Bronchial epithelial cell (primary cell): Measurements from ENCODE around the gene RHPN2. TPM values are rescaled to one million over a fixed set of nuclear protein-coding genes. Genes with fewer than 3 reads are reported as not detected.
"Not testable (repeated sequence)": the region's sequence is repeated elsewhere in the genome, so short reads cannot be mapped to it uniquely, and the experiment has no call there.

Experiments used
- DNase-seq: peaks from one replicate; pipeline ENCODE4 v3.0.0-alpha.2; 2010; ENCODE audit warnings: low read depth
- FAIRE-seq: peaks from 2 replicates; lab custom pipeline; 2011; peaks lifted over from hg19 to GRCh38; lab: Jason Lieb, UNC
- H3K27me3 ChIP-seq: 2 replicates; pipeline ENCODE4 v1.5.1; 2011; ENCODE audit warnings: low read length; ENCODE audit not compliant: control insufficient read depth, insufficient read depth
- H3K36me3 ChIP-seq: 2 replicates; pipeline ENCODE4 v1.5.1; 2011; ENCODE audit warnings: low read length; ENCODE audit not compliant: control insufficient read depth, insufficient read depth
- H3K4me3 ChIP-seq: 2 replicates; pipeline ENCODE4 v1.5.1; 2011; ENCODE audit warnings: mild to moderate bottlenecking, low read depth, low read length, control low read depth
- CTCF ChIP-seq: IDR thresholded peaks from 2 replicates; pipeline ENCODE4 v1.5.1; 2011; ENCODE audit warnings: mild to moderate bottlenecking, moderate library complexity, low read length, control low read depth, inconsistent platforms; ENCODE audit not compliant: insufficient read depth, severe bottlenecking
- total RNA-seq: library from RNA; depleted of rRNA; stranded (reverse); fragments of >200 nt; gene quantifications from 2 replicates; pipeline ENCODE4 v1.2.1, GENCODE V29; 2014

RHPN2 gene
- total RNA-seq, 1 donor from 2014 or later: 22.1 TPM

- H3K36me3 ChIP-seq: peaks cover 8% of the 10 kb centered on the region
- DNase-seq (peak; percentile 50), FAIRE-seq (no peak)
- H3K4me3 ChIP-seq: no peak overlapping the region
- no peak for TF ChIP-seq CTCF
- no peaks in the 10 kb centered on the region for H3K27me3 ChIP-seq
Measured at GRCh38 chr19:33005440-33005839, 59.2 kb downstream of the RHPN2 start.

GRCh38 chr19:33003424-33004024 lies 61.2 kb downstream of the RHPN2 start:
- not testable (repeated sequence) for H3K27me3 ChIP-seq, FAIRE-seq, DNase-seq

GRCh38 chr19:33002126-33002865 lies 62.4 kb downstream of the RHPN2 start:
- not testable (repeated sequence) for H3K36me3 ChIP-seq, FAIRE-seq, H3K27me3 ChIP-seq, H3K4me3 ChIP-seq, DNase-seq

More at GRCh38 chr19:33003424-33004024, 61.2 kb downstream of the RHPN2 start:
- H3K36me3 ChIP-seq, H3K4me3 ChIP-seq: not testable (repeated sequence)

GRCh38 chr19:33000910-33001309 lies 63.8 kb downstream of the RHPN2 start:
- no peak for DNase-seq
- no peak for FAIRE-seq
- no peak for TF ChIP-seq CTCF
- no peak overlapping the region for H3K4me3 ChIP-seq
- H3K27me3 ChIP-seq: no peaks in the 10 kb centered on the region
- H3K36me3 ChIP-seq: peaks cover 7% of the 10 kb centered on the region

GRCh38 chr19:33000510-33000909 lies 64.2 kb downstream of the RHPN2 start:
- Histone ChIP-seq H3K36me3 (peaks cover 7% of the 10 kb centered on the region), H3K27me3 (no peaks in the 10 kb centered on the region), H3K4me3 (no peak overlapping the region)
- FAIRE-seq (no peak), DNase-seq (no peak)
- TF ChIP-seq CTCF: no peak

GRCh38 chr19:32998722-32999121 lies 66.0 kb downstream of the RHPN2 start:
- H3K36me3 ChIP-seq: peaks cover 10% of the 10 kb centered on the region
- no peak for TF ChIP-seq CTCF
- DNase-seq (no peak), FAIRE-seq (no peak)
- H3K4me3 ChIP-seq: no peak overlapping the region
- H3K27me3 ChIP-seq: no peaks in the 10 kb centered on the region
